Fibroblast of peridontal ligament (primary cell): ENCODE results near the gene TNFRSF18.

Experiments used
- DNase-seq: peaks from one replicate; pipeline ENCODE4 v3.0.0-alpha.2; 2010; ENCODE audit errors: extremely low read depth

TNFRSF18 gene

GRCh38 chr1:1240348-1240732 is 33.9 kb upstream of the TNFRSF18 start:
- DNase-seq = no peak

- no peak for DNase-seq
Measured at GRCh38 chr1:1239614-1240347, 33.4 kb upstream of the TNFRSF18 start.

GRCh38 chr1:1239227-1239613 is 32.8 kb upstream of the TNFRSF18 start:
- DNase-seq = no peak

GRCh38 chr1:1238702-1239178 is 32.3 kb upstream of the TNFRSF18 start:
- DNase-seq = no peak

- DNase-seq = no peak
Measured at GRCh38 chr1:1237874-1238701, 31.7 kb upstream of the TNFRSF18 start.

- DNase-seq = no peak
Measured at GRCh38 chr1:1236945-1237873, 30.8 kb upstream of the TNFRSF18 start.

GRCh38 chr1:1236176-1236763 is 29.9 kb upstream of the TNFRSF18 start:
- DNase-seq = no peak

- no peak for DNase-seq
Measured at GRCh38 chr1:1235016-1235744, 28.8 kb upstream of the TNFRSF18 start.

GRCh38 chr1:1234180-1234808 is 27.9 kb upstream of the TNFRSF18 start:
- no peak for DNase-seq

GRCh38 chr1:1233567-1233892 is 27.1 kb upstream of the TNFRSF18 start:
- no peak for DNase-seq

GRCh38 chr1:1232796-1233566 is 26.6 kb upstream of the TNFRSF18 start:
- DNase-seq = no peak

- no peak for DNase-seq
Measured at GRCh38 chr1:1232208-1232795, 25.9 kb upstream of the TNFRSF18 start, which contains the start of gene B3GALT6. Gene B3GALT6 (plus strand): TSS chr1:1232237. CDS start chr1:1232279, 42 bp downstream.

- peak; percentile 94 for DNase-seq
Measured at GRCh38 chr1:1231400-1232207, 25.2 kb upstream of the TNFRSF18 start, which contains the start of gene SDF4. Gene SDF4 (minus strand): TSS chr1:1232001. CDS start chr1:1228772, 3,229 bp downstream.

GRCh38 chr1:1230656-1231399 is 24.4 kb upstream of the TNFRSF18 start:
- peak; percentile 69 for DNase-seq

- no peak for DNase-seq
Measured at GRCh38 chr1:1229770-1230169, 23.4 kb upstream of the TNFRSF18 start.

- no peak for DNase-seq
Measured at GRCh38 chr1:1228596-1229321, 22.4 kb upstream of the TNFRSF18 start.

- DNase-seq = no peak
Measured at GRCh38 chr1:1228187-1228586, 21.8 kb upstream of the TNFRSF18 start.
